HEK293T (cell line): ENCODE data around the gene NDUFV1.

Source experiments
- BHLHE40 ChIP-seq: fragments of 450-650 bp; IDR thresholded peaks from 2 replicates; pipeline ENCODE4 v1.6.1; 2016; ENCODE audit warnings: mild to moderate bottlenecking, moderate library complexity, borderline replicate concordance
- CTBP1 ChIP-seq: fragments of 450-650 bp; IDR thresholded peaks from 2 replicates; pipeline ENCODE4 v1.6.1; 2016; ENCODE audit warnings: borderline replicate concordance
- FOXK2 ChIP-seq: fragments of 450-650 bp; IDR thresholded peaks from 2 replicates; pipeline ENCODE4 v1.6.1; 2016; ENCODE audit warnings: mild to moderate bottlenecking
- FOXM1 ChIP-seq: fragments of 450-650 bp; IDR thresholded peaks from 2 replicates; pipeline ENCODE4 v1.6.1; 2017; ENCODE audit warnings: mild to moderate bottlenecking, borderline replicate concordance
- HDGF ChIP-seq: fragments of 450-650 bp; IDR thresholded peaks from 2 replicates; pipeline ENCODE4 v1.6.1; 2017; ENCODE audit warnings: antibody characterized with exemption, borderline replicate concordance
- LEF1 ChIP-seq: fragments of 450-650 bp; IDR thresholded peaks from 2 replicates; pipeline ENCODE4 v1.6.1; 2017; ENCODE audit warnings: mild to moderate bottlenecking, borderline replicate concordance
- PKNOX1 ChIP-seq: fragments of 450-650 bp; IDR thresholded peaks from 2 replicates; pipeline ENCODE4 v1.6.1; 2016
- SP1 ChIP-seq: fragments of 450-650 bp; IDR thresholded peaks from 2 replicates; pipeline ENCODE4 v1.6.1; 2017
- SUZ12 ChIP-seq: fragments of 450-650 bp; IDR thresholded peaks from 2 replicates; pipeline ENCODE4 v1.6.1; 2016; ENCODE audit warnings: mild to moderate bottlenecking
- TARDBP ChIP-seq: fragments of 450-650 bp; IDR thresholded peaks from 2 replicates; pipeline ENCODE4 v1.6.1; 2016

DNA sequence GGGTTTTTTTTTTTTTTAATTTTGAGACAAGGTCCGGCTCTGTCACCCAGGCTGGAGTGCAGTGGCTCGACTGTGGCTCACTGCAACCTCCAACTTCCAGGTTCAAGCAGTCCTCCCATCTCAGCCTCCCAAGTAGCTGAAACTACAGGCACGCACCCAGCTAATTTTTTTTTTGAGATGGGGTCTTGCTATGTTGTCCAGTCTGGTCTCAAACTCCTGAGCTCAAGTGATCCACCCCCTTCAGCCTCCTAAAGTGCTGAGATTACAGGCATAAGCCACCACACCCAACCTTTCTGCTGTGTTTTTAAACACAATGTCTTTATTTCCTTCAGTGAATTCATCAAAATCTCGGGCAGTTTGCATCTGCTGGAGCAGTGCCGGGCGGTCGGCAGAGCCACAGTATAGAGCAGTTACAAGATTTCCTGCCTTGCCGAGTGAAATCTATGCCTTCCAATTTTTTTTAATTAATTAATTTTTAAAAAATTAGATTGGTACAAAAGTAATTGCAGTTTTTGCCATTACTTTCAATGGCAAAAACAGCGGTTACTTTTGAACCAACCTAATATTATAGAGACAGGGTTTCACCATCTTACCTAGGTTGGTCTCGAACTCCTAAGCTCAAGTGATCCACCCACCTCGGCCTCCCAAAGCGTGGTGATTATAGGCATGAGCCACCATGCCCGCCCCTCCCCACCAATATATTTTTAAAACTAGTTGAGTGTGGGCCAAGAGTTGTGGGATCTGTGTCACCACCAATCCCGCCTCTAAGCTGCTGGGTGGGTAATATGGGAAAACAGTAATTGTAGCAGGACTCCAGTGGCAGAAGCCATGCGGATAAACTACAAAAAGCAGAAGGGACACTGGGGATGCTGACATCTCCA lies 46.5 kb downstream of the NDUFV1 start:
- TF ChIP-seq TARDBP: no peak
- no peak for TF ChIP-seq SP1
- no peak for TF ChIP-seq BHLHE40
- no peak for TF ChIP-seq PKNOX1
- no peak for TF ChIP-seq HDGF
- no peak for TF ChIP-seq SUZ12
- TF ChIP-seq FOXK2: no peak
- no peak for TF ChIP-seq LEF1
- no peak for TF ChIP-seq CTBP1
- TF ChIP-seq FOXM1: no peak
